Prostate gland (tissue), 2 donors: ENCODE results near the gene IFRD1. TPM values are rescaled to one million over a fixed set of nuclear protein-coding genes. Genes with fewer than 3 reads are reported as not detected.
"Not testable (repeated sequence)": the region's sequence is repeated elsewhere in the genome, so short reads cannot be mapped to it uniquely, and the experiment has no call there.

Experiments used
- DNase-seq: peaks from one replicate; pipeline ENCODE4 v3.0.0-alpha.2; 2019; ENCODE audit warnings: low spot score
- H3K27ac ChIP-seq, 2 donors: fragments of 200-600 bp; sonication (generic); 2 replicates each; pipeline ENCODE4 v1.5.1; 2017 to 2019
- H3K27me3 ChIP-seq: fragments of 200-600 bp; sonication (generic); replicated peaks from 2 replicates; pipeline ENCODE4 v1.5.1; 2019; ENCODE audit not compliant: insufficient read depth
- H3K36me3 ChIP-seq, 2 donors: fragments of 200-600 bp; sonication (generic); 1 replicate in 1 of 2; 2 replicates in 1 of 2; pipeline versions ENCODE4 v1.5.1 to v1.8.1; 2017 to 2019
- H3K4me1 ChIP-seq: fragments of 200-600 bp; sonication (generic); replicated peaks from 2 replicates; pipeline ENCODE4 v1.5.1; 2019
- H3K4me3 ChIP-seq, 2 donors: fragments of 200-600 bp; sonication (generic); 2 replicates each; pipeline ENCODE4 v1.5.1; 2017 to 2019
- H3K9me3 ChIP-seq: fragments of 200-600 bp; sonication (generic); 2 replicates; pipeline ENCODE4 v1.5.1; 2017
- CTCF ChIP-seq, 4 experiments: fragments of 200-600 bp in 2 of 4; fragments of 450-650 bp in 2 of 4; sonication (generic) in 2 of 4; IDR thresholded peaks; 1 replicate in 3 of 4; 2 replicates in 1 of 4; pipeline ENCODE4 v1.5.1; 2016 to 2019; ENCODE audit warnings: antibody characterized with exemption in 4 of 4, mild to moderate bottlenecking in 2 of 4, moderate library complexity in 2 of 4
- POLR2A ChIP-seq: fragments of 450-650 bp; IDR thresholded peaks from one replicate; pipeline ENCODE4 v1.6.1; 2016; ENCODE audit warnings: antibody characterized with exemption, mild to moderate bottlenecking
- POLR2AphosphoS5 ChIP-seq: sonication (generic); formaldehyde crosslinking; IDR thresholded peaks from one replicate; pipeline ENCODE4 v1.6.1; 2017; ENCODE audit warnings: antibody characterized with exemption
- WGBS: methylation state at CpG from one replicate; pipeline ENCODE4 v1.1.5; 2018; 5-methylcytosine and 5-hydroxymethylcytosine counted together
- intact Hi-C: fragments of 100-400 bp; cut with DNase I; formaldehyde crosslinking; loops from one replicate; pipeline ENCODE4 v1.14.2; 2022
- total RNA-seq, 2 donors: library from RNA; depleted of rRNA; stranded (reverse); fragments of >200 nt; gene quantifications; one replicate each; pipeline ENCODE4 v1.1.0, GENCODE V29; 2016

The IFRD1 gene
- total RNA-seq, 2 donors from 2014 or later, result 57.5 to 58.5 TPM

GRCh38 chr7:112515989-112516388, 65.7 kb downstream of the IFRD1 start:
- TF ChIP-seq POLR2A, result no peak
- no peak for TF ChIP-seq POLR2AphosphoS5
- TF ChIP-seq CTCF (IDR thresholded peaks at IDR 0.05), result no peak
- no peaks in the 10 kb centered on the region for H3K9me3 ChIP-seq
- DNase-seq, result no peak
- no peaks in the 10 kb centered on the region for H3K36me3 ChIP-seq
- WGBS, result 96% methylated on average over 5 of the region's 5 CpGs
- H3K27ac ChIP-seq, result no peak overlapping the region
- no peak overlapping the region for H3K4me3 ChIP-seq
- no peaks in the 10 kb centered on the region for H3K4me1 ChIP-seq
- no peaks in the 10 kb centered on the region for H3K27me3 ChIP-seq
- intact Hi-C loops, result no loop called here

GRCh38 chr7:112516418-112516817, 66.2 kb downstream of the IFRD1 start:
- DNase-seq, H3K36me3 ChIP-seq, H3K4me3 ChIP-seq, H3K27ac ChIP-seq, intact Hi-C loops, H3K9me3 ChIP-seq, H3K4me1 ChIP-seq, H3K27me3 ChIP-seq: not testable (repeated sequence)
- WGBS, result 94% methylated on average over 5 of the region's 5 CpGs

- intact Hi-C loops, result no loop called here
- Histone ChIP-seq H3K27ac (no peak overlapping the region), H3K36me3 (no peaks in the 10 kb centered on the region), H3K9me3 (no peaks in the 10 kb centered on the region), H3K4me1 (no peaks in the 10 kb centered on the region), H3K27me3 (no peaks in the 10 kb centered on the region), H3K4me3 (no peak overlapping the region)
- WGBS, result 85% methylated on average over 3 of the region's 3 CpGs
- TF ChIP-seq POLR2A, result no peak
- TF ChIP-seq POLR2AphosphoS5, result no peak
- no peak for TF ChIP-seq CTCF (IDR thresholded peaks at IDR 0.05)
- DNase-seq, result no peak
Observed at GRCh38 chr7:112517487-112517886, 67.2 kb downstream of the IFRD1 start.

- no peak overlapping the region for H3K27ac ChIP-seq
- TF ChIP-seq POLR2A (no peak), POLR2AphosphoS5 (no peak), CTCF (IDR thresholded peaks at IDR 0.05) (no peak)
- no peaks in the 10 kb centered on the region for H3K27me3 ChIP-seq
- no peak for DNase-seq
- H3K9me3 ChIP-seq, result no peaks in the 10 kb centered on the region
- no peaks in the 10 kb centered on the region for H3K36me3 ChIP-seq
- intact Hi-C loops, result no loop called here
- H3K4me1 ChIP-seq, result no peaks in the 10 kb centered on the region
- 88% methylated on average over 6 of the region's 6 CpGs for WGBS
- no peak overlapping the region for H3K4me3 ChIP-seq
Observed at GRCh38 chr7:112520787-112521186, 70.5 kb downstream of the IFRD1 start.

GRCh38 chr7:112521942-112522341, 71.7 kb downstream of the IFRD1 start:
- no peaks in the 10 kb centered on the region for H3K27me3 ChIP-seq
- no peak for DNase-seq
- intact Hi-C loops, result no loop called here
- H3K9me3 ChIP-seq, result no peaks in the 10 kb centered on the region
- H3K4me1 ChIP-seq, result no peaks in the 10 kb centered on the region
- no peak overlapping the region for H3K4me3 ChIP-seq
- no peaks in the 10 kb centered on the region for H3K36me3 ChIP-seq
- H3K27ac ChIP-seq, result no peak overlapping the region
- TF ChIP-seq CTCF (IDR thresholded peaks at IDR 0.05) (no peak), POLR2AphosphoS5 (no peak), POLR2A (no peak)
- WGBS, result 93% methylated on average over 3 of the region's 3 CpGs
